HT-29 (cell line): ENCODE measurements around the gene TRPM1. TPM values are rescaled to one million over a fixed set of nuclear protein-coding genes. Genes with fewer than 3 reads are reported as not detected.

Experiments
- DNase-seq: peaks from one replicate; pipeline ENCODE4 v3.0.0-alpha.2; 2015; ENCODE audit warnings: low spot score
- total RNA-seq: library from RNA; depleted of rRNA; stranded (reverse); fragments of >200 nt; shearing (Covaris generic); gene quantifications from 2 replicates; pipeline ENCODE4 v1.2.3, GENCODE V29; 2014; rRNA removed

TRPM1 gene
- total RNA-seq, result not detected in 2 replicates

DNA sequence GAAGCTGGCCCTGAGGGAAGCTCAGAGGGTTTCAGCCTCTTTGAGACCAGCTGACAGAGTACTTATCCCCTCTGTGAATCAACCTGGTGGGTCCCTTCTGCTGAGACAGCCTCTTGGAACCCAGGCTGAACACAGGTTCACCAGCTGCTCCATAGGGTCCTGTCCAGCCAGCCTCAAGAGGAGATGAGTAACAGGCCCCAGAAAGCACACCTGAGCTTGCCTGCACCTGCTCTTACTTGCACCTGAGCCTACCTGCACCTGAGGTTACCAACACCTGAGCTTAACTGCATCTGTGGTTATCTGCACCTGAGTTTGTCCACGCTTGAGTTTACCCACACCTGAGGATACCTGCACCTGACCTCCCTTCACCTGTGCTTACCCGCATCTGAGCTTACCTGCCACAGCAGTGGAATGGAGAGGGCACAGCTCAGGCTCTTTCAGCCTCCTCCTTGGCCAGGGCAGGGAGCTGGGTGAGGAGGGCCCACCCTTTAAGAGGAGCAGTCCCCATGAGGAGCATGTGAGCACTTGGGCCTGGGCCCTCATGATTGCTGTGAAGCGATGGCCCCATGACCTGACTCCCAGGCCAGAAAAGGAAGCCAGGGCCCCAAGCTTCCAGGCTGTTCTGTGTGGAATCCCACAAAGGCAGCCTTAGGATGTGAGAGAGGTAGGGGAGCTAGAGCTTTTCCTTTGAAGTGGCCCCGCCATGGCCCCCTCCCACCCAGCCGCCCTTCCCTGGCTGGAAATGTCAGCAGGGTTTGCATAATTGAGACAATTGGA is at the start of gene TRPM1:
Gene TRPM1 (minus strand): TSS at position 464 of the 777 bp plus-strand sequence. CDS start 20,370 bp downstream, outside the sequence.
- DNase-seq, result no peak

DNA sequence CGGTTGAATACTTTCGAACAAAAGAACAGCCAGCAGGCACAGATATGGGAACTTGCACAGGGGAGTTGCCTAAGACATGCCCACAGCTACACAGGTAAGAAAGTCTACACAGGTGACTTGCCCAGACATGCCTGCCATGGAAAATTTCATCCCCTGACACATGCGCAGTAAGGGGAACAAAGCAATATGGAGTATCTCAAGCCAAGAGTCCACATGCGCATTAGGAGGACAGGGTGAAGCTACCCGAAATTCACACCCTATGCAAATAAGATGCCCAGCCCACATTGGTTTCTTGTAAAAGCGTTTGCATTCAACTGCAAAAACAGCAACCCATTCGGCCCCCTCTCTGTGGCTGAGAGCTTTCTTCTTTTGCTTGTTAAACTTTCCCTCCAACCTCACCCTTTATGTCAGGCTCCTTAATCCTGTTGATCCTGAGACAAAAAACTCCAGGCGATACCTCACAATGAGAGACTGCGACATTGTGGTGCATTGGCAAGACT is 49.3 kb upstream of the TRPM1 start:
- DNase-seq, result no peak

DNA sequence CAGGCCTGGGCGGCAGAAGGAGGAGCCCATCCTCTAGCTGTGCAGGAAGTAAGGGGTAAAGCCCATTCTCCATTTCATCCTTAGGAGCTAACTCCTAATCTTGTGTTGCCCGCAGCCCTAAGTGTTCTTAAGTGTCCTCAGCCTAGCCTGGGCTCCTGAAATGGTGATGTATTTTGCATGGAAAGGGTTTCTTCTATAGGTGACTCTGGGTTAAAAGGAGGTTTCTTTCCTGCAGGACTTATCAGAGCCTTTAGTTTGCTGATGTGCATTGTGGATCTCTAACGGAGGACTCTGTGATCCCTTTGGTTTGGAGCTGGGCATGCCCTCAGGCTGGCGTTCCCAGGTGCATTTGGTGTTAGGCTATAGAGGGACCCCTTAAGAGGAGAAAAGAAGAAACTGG is 48.5 kb upstream of the TRPM1 start:
- DNase-seq, result no peak

DNA sequence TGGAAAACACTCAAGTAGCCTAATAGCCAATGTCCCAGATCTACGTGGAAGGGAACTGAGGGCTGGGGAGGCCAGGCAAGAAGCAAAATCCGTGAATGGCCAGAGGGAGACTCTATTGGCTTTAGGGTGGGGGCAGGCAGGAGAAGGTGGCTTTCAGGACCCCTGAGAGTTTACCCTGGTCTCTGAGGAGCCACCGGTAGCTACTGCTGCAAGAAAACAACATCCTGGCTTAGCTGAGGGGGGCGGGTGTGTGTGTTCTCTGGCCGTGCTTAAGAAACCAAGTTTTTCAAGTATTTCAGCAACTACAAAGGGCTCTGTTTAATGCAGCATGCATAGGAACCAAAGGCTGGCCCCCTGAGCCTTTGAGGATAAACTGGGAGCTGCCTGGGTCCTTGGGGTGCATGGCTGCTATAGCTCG is 47.6 kb upstream of the TRPM1 start:
- DNase-seq, result no peak

DNA sequence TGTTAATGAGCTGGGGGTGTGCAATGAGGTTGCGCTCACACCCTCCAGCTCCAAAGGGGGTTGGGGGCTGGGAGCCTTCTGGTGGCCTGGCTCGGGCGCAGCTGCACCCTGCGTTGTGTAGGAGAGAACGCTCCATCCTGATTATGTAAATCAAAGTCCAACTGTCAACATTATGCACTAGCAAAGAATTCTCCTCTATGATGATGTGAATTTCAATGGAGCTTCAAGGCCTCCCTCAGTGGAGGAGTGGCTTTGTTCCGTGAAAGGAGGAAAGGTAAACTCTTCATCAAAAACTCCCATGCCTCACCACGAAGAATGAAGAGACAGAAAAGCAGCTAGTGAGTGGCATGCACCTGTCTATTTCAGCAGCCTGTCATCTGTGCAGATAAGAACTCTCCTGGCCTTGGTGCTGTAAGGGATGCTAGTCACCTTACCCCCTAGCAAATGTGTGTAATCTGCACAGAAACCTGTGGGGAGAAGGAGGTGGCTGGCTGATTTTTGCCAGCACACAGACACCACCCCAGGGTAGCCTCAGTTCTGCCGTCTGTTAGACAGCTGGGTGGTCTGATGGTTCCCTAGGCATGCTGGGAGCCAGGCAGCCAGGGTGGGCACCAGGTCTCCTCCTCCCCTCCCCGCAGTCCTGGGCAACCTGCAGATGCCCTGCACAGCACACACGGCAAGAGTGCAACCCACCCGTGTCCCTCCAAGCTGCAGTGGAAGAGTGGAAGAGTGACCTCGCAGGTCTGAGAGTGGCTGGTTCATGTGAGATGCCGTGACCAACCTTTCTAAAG is 47.0 kb upstream of the TRPM1 start:
- DNase-seq, result no peak

DNA sequence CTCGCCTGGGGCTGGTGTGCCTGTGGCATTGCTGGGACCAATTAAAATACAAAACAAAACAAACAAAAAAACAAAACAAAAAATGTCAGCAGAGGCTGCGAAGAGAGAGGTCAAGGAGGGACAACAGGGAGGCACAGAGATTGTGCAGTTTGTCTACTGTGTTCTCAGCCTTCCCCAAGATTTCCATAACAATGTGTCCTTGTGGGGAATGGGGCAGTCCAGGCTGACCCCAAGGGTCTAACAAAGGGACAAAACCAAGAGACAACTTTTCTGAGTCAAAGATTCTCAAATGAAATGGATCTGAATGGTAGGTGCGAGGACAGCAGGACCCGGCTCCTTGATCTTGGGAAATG is 46.4 kb upstream of the TRPM1 start:
- no peak for DNase-seq

DNA sequence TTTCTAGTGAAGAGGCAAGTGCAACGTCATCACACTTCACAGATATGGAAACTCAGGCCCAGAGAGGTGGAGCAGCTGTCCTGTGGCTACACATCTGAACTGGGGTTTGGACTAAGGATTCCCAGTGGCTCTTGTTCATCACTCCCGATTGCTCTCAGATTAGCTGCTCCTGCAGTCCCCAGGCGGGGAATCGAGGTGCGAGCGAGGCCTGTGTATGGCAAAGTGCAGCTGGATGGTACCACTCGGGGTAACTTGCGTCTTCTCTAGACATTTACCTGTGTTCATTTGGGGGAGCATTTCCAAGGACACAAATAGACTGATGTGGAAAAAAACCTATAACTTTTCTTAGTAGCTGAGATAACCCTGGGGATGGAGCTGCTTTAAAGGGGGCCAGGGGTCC is 45.9 kb upstream of the TRPM1 start:
- no peak for DNase-seq

DNA sequence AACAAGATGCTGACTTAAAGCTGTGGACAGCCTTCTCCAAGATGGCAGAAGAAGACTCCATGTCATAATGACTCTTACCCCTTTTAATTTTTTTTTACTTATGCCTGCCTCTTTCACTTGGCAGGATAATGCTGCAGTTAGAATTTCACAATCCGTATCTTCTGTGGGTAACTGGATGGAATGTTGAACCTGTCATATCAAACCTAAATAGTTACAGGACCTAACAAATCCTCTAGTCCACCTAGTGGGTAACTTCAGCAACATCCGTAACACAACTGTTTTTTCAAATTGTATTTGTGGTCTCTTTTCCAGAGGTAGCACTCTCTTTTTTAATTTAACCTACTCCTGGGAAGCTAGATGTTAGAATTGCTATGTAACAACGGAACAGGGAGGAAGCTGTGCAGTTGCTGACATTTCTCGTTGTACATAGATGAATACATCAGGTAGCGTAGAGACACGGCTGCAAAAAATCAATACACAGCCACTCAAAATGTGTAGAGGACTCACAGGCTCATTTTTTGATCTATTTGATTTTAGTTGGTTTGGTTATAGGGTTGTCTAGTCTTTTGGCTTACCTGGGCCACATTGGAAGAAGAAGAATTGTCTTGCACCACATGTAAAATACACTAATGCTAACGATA is 43.9 kb upstream of the TRPM1 start:
- peak; percentile 50 for DNase-seq

DNA sequence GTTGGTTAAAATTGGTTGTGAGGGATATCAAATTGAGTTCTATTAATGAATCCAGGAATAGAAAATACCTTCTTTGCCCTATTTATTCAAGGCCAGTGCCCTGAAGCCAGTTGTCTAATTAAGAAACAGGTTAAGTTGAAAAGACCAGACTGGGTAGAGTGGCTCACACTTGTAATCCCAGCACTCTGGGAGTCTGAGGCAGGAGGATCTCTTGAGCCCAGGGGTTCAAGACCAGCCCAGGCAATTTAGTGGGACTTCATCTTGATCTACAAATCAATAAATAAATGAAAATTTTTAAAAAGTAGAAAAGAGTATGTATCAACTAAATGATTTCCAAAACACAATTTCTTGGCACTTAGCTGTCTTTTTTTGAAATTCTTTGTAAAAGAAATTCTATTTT is 40.3 kb upstream of the TRPM1 start:
- DNase-seq, result no peak

DNA sequence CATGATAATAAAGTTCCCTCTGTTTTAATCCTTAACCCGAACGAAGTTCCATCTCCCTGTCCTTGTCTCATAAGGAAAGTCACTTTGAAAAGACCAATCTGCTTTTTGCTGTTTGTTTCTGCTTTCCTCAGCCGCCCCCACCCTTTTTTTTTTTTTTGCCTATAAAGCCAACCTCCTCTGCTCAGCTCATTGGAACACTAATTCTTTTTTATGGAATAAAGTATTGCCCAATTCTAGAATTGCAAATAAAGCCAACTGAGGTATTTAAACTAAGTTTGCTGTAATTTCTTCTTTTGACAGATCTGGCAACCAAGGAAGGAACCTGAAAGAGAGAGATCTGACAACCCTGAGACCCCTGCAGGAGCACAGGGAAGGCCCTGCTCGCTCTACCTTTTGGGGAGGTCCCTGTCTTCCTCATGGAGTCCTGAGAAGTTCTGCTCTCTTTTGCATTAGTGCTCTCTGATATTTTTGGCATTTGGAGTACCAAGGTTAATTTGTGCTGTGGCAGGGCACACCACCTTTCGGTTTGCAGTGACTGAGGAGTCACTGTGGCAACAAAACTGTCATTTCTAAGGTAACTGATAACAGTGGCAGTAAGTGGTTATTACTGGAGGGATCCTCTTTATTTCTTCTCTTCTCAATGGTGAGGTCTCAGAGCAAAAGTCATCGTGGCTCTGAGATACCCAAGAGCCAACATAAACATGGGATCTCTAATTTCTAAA is 35.2 kb upstream of the TRPM1 start:
- DNase-seq, result no peak

DNA sequence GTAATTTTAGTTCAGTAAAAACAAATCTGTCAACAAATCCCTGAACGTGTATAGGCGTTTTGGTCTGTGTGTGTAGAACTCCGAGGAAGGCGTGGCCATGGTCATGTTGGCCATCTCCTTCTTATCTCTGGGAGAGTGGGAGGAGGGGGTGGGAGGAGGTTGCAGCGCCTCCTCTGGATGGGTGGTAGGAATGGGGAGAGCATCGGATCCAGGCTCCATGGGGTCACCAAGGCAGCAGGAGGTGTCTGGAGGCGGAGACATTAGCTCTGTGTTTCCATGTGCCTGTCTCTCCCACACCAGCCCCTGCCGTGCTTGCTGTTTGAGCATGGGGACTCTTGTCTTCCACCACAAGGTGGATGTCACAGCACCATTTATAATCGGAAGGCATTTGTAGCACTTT is 34.5 kb upstream of the TRPM1 start:
- DNase-seq, result peak; percentile 19

DNA sequence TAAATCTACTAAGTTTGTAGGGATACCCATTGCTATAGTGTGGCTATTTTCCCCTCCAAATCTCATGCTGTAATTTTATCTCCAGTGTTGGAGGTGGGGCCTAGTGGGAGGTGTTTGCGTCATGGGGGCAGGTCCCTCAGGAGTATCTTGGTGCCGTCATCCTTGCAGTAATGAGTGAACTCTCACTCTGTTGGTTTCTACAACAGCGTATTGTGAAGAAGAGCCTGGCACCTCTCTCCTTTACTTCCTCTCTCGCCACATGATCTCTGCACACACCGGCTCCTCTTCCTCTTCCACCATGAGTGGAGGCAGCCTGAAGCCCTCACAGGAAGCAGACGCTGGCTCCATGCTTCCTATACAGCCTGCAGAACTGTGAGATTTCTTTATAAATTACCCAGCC is 34.0 kb upstream of the TRPM1 start:
- DNase-seq, result no peak

DNA sequence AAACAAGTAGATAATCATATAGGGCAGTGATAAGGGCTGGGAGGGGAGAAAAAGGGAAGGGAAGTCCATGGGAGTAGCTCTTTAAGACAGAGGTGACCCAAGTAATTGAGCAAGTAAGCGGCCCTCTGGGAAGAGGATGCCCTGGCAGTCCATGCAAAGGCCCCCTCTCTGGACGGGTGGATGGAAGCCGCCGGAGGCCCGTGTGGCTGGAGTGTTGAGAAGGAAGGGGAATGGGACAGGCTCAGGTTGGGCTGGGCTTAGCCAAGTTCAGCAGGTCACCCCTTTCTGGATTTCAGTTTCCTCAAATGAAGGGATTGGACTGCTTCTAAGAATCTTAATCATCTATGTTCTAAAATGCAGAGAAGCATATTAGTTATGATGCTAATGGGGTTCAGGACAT is 32.4 kb upstream of the TRPM1 start:
- DNase-seq, result no peak

DNA sequence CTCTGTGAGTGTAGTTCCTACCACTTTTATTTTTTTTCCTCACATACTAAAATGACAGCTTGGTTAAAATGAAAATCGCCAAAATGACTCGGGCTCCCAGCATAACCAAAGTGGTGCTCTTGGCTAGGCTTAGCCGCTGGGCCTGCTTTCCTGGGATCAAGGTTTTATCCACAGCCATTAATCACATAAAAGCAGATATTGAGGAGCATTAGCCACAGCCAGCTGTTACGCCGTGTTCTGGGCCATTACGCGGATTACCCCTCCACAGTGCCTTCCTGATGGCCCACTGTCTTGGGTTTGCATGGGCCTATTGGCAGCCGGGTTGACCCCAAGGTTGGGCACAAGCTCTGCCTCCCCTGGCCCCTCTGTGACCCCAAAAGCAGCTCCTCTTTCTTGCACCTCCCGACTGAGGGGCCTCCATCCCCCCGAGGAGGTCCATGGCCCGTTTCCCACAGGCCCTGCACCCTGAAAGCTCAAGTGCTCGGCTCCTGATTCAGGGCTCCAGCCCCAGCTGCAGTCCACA is 30.4 kb upstream of the TRPM1 start:
- no peak for DNase-seq

DNA sequence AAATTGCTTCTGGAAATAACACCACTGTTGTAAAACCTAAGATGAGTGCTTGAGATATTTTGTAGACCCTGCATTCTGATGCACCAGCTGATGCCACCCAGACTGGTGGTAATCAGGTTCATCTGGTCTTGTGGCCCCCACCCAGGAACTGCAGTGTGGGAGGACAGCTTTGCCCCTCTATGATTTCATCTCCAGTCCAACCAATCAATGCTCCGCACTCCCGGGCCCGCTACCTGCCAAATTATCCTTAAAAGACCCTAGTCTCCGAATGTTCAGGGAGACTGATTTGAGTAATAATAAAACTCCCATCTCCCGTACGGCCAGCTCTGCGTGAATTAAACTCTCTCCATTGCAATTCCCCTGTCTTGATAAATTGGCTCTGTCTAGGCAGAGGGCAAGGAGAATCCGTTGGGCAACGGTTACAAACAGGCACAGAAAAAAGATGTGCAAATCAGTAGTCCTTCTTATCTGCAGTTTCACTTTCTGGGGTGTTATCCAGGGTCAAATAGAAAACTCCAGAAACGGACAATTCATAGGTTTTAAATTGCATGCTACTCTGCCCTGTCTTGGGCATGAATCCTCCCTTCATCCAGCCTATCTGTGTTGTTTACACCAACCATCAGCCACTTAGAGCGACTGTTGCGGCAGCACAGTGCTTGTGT is 29.2 kb upstream of the TRPM1 start:
- DNase-seq, result no peak

DNA sequence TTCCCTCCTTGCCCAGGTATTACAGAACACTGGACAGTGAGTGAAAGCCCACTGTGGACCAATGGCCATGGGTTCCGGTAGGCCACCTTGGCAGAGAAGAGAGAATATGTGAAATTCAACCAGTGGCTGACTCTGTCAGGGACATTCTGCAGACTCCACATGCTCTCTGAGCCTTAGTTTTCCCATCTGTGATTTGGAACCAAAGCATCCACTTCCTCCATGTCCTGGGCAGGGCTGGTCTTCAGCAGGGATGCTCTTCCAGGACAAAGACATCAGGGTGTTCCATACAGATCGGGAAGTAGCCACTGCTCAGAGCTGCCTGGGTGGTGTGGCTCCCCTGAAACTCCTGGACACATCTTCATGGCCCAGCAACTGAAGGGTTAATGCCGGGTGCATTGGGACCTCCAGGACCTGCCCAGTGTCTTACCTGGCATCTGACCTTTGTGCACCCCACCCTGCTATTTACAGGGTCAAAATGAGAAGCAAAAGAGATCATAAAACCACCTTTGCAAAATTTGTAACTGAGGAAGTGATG is 28.3 kb upstream of the TRPM1 start:
- no peak for DNase-seq

DNA sequence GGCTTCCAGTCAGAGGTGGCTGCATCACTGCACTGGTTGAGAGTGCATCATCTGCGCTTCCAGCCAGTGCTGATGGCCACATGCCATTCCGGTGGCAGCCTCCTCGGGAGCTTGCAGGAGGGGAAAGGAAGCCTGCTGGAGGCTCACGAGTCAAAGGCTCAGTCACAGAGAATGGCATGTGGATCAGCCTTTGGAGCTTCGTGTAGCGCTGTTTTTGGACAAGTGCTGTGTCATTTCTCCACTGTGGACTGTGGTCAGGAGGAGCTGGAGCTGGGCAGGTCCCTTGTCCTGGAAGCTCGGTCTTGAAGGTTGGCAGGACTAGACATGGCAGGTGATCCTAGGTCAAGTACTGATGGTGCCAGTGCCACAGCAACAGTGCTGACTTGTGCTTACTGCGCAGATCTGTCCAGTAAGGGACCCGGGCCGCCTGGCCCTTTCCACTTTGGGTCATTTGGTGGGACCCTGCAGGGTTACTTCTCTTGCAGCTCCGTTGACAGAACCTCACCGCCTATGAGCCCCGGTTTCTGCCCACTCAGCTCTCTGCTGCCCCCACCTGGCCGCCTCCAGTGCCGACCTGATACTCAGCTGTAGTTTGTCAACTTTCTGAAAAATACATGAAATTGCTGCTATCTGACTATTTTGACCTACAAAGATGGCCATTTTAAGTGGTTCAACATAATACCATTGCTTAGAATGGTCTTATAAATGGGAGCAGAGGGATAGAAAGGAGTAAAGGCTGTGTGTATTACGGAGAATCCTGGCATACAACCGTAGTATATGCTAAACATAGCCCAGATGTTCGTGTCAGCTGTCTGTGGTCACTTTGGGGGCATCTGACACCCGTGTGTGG is 27.6 kb upstream of the TRPM1 start:
- peak; percentile 89 for DNase-seq

DNA sequence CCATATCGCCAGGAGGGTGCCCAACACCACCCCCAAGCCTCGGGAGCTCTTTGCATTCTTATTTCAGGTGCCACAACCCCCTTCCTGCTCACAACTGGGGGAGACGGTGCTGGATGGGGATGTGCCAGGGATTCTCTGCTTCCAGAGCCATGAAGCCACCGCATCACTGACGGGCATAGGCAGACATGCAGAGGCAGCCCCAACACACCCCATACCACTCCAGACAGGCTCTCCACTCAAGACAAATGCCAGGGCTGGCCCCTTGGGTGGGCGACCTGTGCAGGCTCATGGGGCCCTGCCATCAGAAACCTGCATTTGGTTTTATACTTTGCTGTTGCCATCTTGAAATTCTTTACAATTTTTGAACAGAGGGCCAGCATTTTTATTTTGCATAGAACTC is 27.0 kb upstream of the TRPM1 start:
- no peak for DNase-seq

DNA sequence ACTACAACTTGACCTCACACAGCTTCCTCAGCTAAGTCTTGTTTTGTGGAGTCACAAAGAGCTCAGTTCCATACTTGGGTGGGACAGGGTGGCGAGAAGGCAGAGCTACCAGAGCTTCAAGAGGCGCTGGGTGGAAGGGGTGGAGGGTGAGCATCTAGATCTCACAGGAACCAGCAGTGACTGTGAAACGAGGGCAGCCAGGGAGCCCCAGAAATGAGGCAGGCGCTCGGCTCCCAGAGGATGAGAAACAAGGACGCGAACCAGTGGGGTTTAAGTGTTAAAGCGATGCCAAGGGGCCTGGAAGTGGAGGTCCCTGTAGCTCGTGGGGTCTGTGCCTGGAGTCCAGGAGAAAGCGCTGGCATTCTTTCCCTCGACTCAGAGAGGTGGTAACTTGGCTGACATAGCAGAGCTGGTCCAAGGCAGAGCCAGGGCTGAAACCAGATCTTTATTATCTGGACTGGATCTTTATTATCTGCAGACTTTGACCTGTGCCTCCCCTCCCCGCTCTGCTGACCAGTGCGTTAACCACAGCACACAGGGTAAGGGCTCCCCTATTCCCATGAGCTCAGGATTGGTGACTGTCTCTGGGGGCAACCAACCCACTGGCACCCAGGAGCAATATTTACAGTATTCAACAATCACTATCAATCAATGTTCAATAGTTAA is 26.2 kb upstream of the TRPM1 start:
- peak; percentile 92 for DNase-seq
